Prostate gland (tissue), 2 donors: ENCODE data around the gene RAX2. TPM values are rescaled to one million over a fixed set of nuclear protein-coding genes. Genes with fewer than 3 reads are reported as not detected.

Experiments used
- DNase-seq: peaks from one replicate; pipeline ENCODE4 v3.0.0-alpha.2; 2019; ENCODE audit warnings: low spot score
- H3K27ac ChIP-seq, 2 donors: fragments of 200-600 bp; sonication (generic); 2 replicates each; pipeline ENCODE4 v1.5.1; 2017 to 2019
- H3K27me3 ChIP-seq: fragments of 200-600 bp; sonication (generic); replicated peaks from 2 replicates; pipeline ENCODE4 v1.5.1; 2019; ENCODE audit not compliant: insufficient read depth
- H3K36me3 ChIP-seq, 2 donors: fragments of 200-600 bp; sonication (generic); 1 replicate in 1 of 2; 2 replicates in 1 of 2; pipeline versions ENCODE4 v1.5.1 to v1.8.1; 2017 to 2019
- H3K4me1 ChIP-seq: fragments of 200-600 bp; sonication (generic); replicated peaks from 2 replicates; pipeline ENCODE4 v1.5.1; 2019
- H3K4me3 ChIP-seq, 2 donors: fragments of 200-600 bp; sonication (generic); 2 replicates each; pipeline ENCODE4 v1.5.1; 2017 to 2019
- H3K9me3 ChIP-seq: fragments of 200-600 bp; sonication (generic); 2 replicates; pipeline ENCODE4 v1.5.1; 2017
- POLR2A ChIP-seq: fragments of 450-650 bp; IDR thresholded peaks from one replicate; pipeline ENCODE4 v1.6.1; 2016; ENCODE audit warnings: antibody characterized with exemption, mild to moderate bottlenecking
- POLR2AphosphoS5 ChIP-seq: sonication (generic); formaldehyde crosslinking; IDR thresholded peaks from one replicate; pipeline ENCODE4 v1.6.1; 2017; ENCODE audit warnings: antibody characterized with exemption
- WGBS: methylation state at CpG from one replicate; pipeline ENCODE4 v1.1.5; 2018; 5-methylcytosine and 5-hydroxymethylcytosine counted together
- intact Hi-C: fragments of 100-400 bp; cut with DNase I; formaldehyde crosslinking; loops from one replicate; pipeline ENCODE4 v1.14.2; 2022
- total RNA-seq, 2 donors: library from RNA; depleted of rRNA; stranded (reverse); fragments of >200 nt; gene quantifications; one replicate each; pipeline ENCODE4 v1.1.0, GENCODE V29; 2016
- TF ChIP-seq, protein P1 (sequence below), 4 experiments: fragments of 200-600 bp in 2 of 4; fragments of 450-650 bp in 2 of 4; sonication (generic) in 2 of 4; IDR thresholded peaks; 1 replicate in 3 of 4; 2 replicates in 1 of 4; pipeline ENCODE4 v1.5.1; 2016 to 2019; ENCODE audit warnings: antibody characterized with exemption in 4 of 4, mild to moderate bottlenecking in 2 of 4, moderate library complexity in 2 of 4

RAX2 gene
- total RNA-seq, 2 donors from 2014 or later, result not detected

DNA sequence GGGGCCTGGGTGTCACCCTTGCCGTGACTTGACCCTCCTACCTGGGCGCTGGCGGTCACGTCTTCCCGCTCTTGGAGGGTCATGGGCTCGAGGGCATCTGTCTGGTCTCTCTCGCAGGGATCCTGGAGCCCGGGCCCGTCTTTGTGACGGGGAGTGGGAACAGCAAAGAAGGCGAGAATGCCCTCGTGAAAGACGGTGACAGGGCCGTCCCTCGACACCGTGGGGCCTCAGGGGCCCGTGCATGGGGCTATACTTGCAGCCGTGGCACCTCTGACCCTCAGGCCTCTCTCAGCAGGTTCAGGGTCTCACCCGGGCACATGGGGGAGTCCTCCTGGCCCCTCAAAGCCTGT is 35.1 kb upstream of the RAX2 start:
- H3K4me1 ChIP-seq, result no peaks in the 10 kb centered on the region
- H3K9me3 ChIP-seq, result no peaks in the 10 kb centered on the region
- DNase-seq, result no peak
- no peak overlapping the region for H3K4me3 ChIP-seq
- no peak overlapping the region for H3K27ac ChIP-seq
- WGBS, result 70% methylated on average over 19 of the region's 19 CpGs
- H3K27me3 ChIP-seq, result no peaks in the 10 kb centered on the region
- TF ChIP-seq POLR2AphosphoS5, result no peak
- H3K36me3 ChIP-seq, result no peaks in the 10 kb centered on the region
- intact Hi-C loops, result no loop called here

DNA sequence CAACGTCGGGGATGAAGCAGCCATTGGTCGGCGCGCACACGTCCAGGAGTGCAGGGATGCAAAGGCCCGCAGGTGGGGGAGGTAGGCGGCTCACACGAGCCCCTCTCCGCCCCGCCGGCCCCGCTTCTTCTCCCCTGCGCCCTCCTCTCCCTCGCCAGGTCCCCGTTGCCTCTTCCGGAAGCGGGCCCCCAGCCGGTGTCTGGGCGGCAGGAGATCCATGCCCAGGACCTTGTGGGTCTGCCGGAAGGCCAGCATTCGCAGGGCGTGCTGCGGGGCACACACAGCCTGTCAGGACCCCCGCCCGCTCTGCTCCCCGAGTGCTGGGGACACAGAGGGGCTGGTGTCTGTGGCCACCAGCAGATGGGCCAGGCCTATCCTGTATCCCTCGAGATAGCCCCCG is 33.8 kb upstream of the RAX2 start:
- DNase-seq, result no peak

DNA sequence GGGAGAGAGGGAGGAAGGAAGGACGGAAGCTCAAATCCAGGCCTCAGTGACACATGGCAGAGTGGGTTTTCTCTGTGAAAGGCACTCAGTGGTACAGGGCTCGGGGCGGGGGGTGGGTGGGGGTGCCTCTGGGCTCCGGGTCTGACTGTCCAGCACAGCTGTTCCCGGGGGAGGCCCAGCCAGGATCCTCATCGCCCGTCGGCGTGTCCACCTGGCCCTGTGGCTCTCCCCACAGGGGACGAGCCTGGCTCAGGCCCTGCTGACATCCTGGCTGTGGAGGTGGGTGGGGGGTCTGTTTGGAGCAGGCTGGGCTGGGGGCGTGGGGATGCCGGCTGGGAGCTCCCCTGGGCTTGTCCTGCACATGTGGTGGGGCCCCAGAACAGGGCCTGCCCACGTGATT is 32.4 kb upstream of the RAX2 start:
- intact Hi-C loops, result no loop called here
- no peak for DNase-seq
- TF ChIP-seq POLR2A (no peak), POLR2AphosphoS5 (no peak)
- TF ChIP-seq, protein P1, sequence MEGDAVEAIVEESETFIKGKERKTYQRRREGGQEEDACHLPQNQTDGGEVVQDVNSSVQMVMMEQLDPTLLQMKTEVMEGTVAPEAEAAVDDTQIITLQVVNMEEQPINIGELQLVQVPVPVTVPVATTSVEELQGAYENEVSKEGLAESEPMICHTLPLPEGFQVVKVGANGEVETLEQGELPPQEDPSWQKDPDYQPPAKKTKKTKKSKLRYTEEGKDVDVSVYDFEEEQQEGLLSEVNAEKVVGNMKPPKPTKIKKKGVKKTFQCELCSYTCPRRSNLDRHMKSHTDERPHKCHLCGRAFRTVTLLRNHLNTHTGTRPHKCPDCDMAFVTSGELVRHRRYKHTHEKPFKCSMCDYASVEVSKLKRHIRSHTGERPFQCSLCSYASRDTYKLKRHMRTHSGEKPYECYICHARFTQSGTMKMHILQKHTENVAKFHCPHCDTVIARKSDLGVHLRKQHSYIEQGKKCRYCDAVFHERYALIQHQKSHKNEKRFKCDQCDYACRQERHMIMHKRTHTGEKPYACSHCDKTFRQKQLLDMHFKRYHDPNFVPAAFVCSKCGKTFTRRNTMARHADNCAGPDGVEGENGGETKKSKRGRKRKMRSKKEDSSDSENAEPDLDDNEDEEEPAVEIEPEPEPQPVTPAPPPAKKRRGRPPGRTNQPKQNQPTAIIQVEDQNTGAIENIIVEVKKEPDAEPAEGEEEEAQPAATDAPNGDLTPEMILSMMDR (IDR thresholded peaks at IDR 0.05), result no peak
- no peaks in the 10 kb centered on the region for H3K9me3 ChIP-seq
- no peaks in the 10 kb centered on the region for H3K27me3 ChIP-seq
- no peak overlapping the region for H3K4me3 ChIP-seq
- no peaks in the 10 kb centered on the region for H3K36me3 ChIP-seq
- no peak overlapping the region for H3K27ac ChIP-seq
- WGBS, result 82% methylated on average over 13 of the region's 13 CpGs
- no peaks in the 10 kb centered on the region for H3K4me1 ChIP-seq

More for the DNA sequence above, 33.8 kb upstream of the RAX2 start:
- H3K4me3 ChIP-seq, result no peak overlapping the region
- no peak overlapping the region for H3K27ac ChIP-seq
- H3K9me3 ChIP-seq, result no peaks in the 10 kb centered on the region
- intact Hi-C loops, result no loop called here
- no peaks in the 10 kb centered on the region for H3K36me3 ChIP-seq
- no peaks in the 10 kb centered on the region for H3K4me1 ChIP-seq
- no peaks in the 10 kb centered on the region for H3K27me3 ChIP-seq
- 90% methylated on average over 29 of the region's 29 CpGs for WGBS
- TF ChIP-seq POLR2AphosphoS5 (no peak), POLR2A (no peak)
- TF ChIP-seq, protein P1 (IDR thresholded peaks at IDR 0.05), result no peak

DNA sequence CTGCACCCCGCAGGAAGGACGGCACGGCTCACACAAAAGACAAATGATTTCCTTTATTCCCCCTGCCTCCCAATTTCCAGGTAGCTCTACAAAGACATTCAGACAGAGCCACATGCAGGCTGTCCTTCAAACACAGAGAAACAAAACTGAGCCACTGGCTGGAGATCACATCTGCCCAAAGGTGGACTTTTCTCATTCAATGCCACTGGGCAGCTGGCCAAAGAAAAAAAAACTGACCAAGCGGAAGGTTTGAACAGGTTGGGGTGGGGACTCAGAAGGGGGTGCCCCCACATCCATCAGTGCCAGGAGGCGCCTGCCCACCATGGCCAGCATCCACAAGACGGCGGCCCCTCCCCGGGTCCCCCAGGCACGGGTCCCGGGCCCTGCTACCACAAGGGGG is 32.0 kb upstream of the RAX2 start:
- no peaks in the 10 kb centered on the region for H3K9me3 ChIP-seq
- intact Hi-C loops, result no loop called here
- no peaks in the 10 kb centered on the region for H3K27me3 ChIP-seq
- DNase-seq, result no peak
- no peaks in the 10 kb centered on the region for H3K4me1 ChIP-seq
- no peak overlapping the region for H3K27ac ChIP-seq
- TF ChIP-seq POLR2A (no peak), POLR2AphosphoS5 (no peak)
- TF ChIP-seq, protein P1 (IDR thresholded peaks at IDR 0.05), result no peak
- WGBS, result 71% methylated on average over 10 of the region's 10 CpGs
- H3K4me3 ChIP-seq, result no peak overlapping the region
- H3K36me3 ChIP-seq, result no peaks in the 10 kb centered on the region

DNA sequence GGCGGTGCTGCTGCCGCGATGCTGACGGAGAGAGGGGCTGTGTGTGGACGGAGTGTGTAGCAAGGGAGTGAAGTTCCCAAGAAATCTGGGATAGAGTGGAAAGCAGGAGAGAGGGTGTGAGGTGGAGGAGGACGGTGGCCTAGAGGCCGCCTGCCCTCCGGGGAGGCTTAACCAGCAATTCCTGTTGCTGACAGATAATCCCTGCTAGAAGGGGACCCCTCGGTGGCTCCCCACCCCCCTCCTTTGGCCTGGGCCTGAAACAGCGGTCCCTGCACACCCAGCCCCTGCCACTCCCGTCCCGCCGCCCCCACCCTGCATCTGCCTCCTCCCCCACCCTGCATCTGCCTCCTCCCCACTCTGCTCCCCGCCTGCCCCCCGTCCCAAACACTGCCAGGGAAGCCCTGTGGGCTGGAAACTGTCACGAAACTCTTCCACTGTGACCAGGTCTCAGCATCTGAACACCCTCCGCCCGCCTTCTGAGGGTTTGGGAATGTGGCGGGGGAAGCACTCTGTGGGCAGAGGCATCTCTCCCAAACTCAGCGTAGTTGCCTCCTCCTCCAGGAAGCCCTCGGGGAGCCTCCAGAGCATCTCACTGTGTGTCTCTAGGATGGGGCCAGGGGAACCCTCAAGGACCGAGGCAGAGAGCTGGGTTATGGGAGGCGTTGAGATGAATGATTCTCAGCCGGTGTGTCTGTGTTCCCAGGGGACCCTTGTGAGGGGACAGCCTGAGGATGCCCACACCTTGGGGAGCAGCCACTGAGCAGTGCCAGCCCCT is 31.3 kb upstream of the RAX2 start:
- Histone ChIP-seq H3K4me3 (no peak overlapping the region), H3K36me3 (no peaks in the 10 kb centered on the region), H3K27me3 (no peaks in the 10 kb centered on the region), H3K9me3 (no peaks in the 10 kb centered on the region), H3K4me1 (no peaks in the 10 kb centered on the region), H3K27ac (no peak overlapping the region)
- DNase-seq, result no peak
- intact Hi-C loops, result no loop called here
- WGBS, result 87% methylated on average over 24 of the region's 24 CpGs
- no peak for TF ChIP-seq POLR2A
- no peak for TF ChIP-seq POLR2AphosphoS5
- TF ChIP-seq, protein P1 (IDR thresholded peaks at IDR 0.05), result no peak
